Stimulated activated CD8-positive, alpha-beta memory T cell treated with anti-CD3 and anti-CD28 coated beads, Interleukin-15, amount 100 ng/mL, for 1 hour (primary cell): ENCODE results near the gene INIP.

Source experiments
- DNase-seq: peaks from one replicate; pipeline ENCODE4 v3.0.0-alpha.2; 2020; ENCODE audit warnings: low read depth

The INIP gene

GRCh38 chr9:112670991-112671625, 46.8 kb downstream of the INIP start:
- no peak for DNase-seq

GRCh38 chr9:112669326-112669725, 48.6 kb downstream of the INIP start:
- no peak for DNase-seq

- no peak for DNase-seq
These were observed 52.6 kb downstream of the INIP start for GRCh38 chr9:112665347-112665746.

GRCh38 chr9:112664531-112664930, 53.4 kb downstream of the INIP start:
- no peak for DNase-seq

GRCh38 chr9:112663681-112664080, 54.2 kb downstream of the INIP start:
- no peak for DNase-seq

GRCh38 chr9:112659906-112660305, 58.0 kb downstream of the INIP start:
- DNase-seq = no peak

GRCh38 chr9:112655668-112656067, 62.2 kb downstream of the INIP start:
- DNase-seq = no peak

- no peak for DNase-seq
These were observed 63.6 kb downstream of the INIP start for GRCh38 chr9:112654282-112654681.

- no peak for DNase-seq
These were observed 69.3 kb downstream of the INIP start for GRCh38 chr9:112648624-112649023.

GRCh38 chr9:112647596-112647995, 70.3 kb downstream of the INIP start:
- no peak for DNase-seq

- no peak for DNase-seq
These were observed 75.8 kb downstream of the INIP start for GRCh38 chr9:112642126-112642525.

- DNase-seq = no peak
These were observed 77.6 kb downstream of the INIP start for GRCh38 chr9:112640311-112640710.
